M059J (cell line): ENCODE data around the gene GDPD5. TPM values are rescaled to one million over a fixed set of nuclear protein-coding genes. Genes with fewer than 3 reads are reported as not detected.

Source experiments
- DNase-seq: peaks from one replicate; pipeline ENCODE4 v3.0.0-alpha.2; 2012; ENCODE audit warnings: low read depth
- total RNA-seq: library from RNA; depleted of rRNA; stranded (reverse); fragments of >200 nt; shearing (Covaris generic); gene quantifications from 2 replicates; pipeline ENCODE4 v1.2.3, GENCODE V29; 2014

Gene GDPD5
- total RNA-seq, 1 experiment from 2014 or later: 13.8 TPM

DNA sequence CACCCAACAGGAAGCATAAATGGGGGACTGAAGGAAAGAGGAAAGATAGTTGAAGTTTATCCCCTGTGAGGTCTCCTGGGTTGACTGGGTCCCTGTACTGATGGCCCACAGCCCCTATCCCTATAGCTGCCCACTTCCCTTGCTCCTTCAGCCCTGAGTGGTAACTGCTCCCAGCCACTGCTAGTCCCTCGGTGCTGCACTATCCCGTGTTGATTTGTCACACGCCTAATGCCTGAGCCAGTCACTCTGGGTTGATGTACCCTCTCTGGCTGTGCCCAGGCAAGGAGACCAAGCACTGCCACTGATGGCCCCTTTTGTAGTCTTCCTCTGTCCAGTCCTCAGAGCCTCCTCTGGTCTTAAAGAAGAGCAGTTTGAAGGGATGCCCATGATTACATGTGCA is 9.6 kb downstream of the GDPD5 start:
- no peak for DNase-seq

- DNase-seq: no peak
Observed at GRCh38 chr11:75514596-75514995, 11.1 kb downstream of the GDPD5 start.

GRCh38 chr11:75513250-75513649 is 12.5 kb downstream of the GDPD5 start:
- DNase-seq: peak; percentile 22

DNA sequence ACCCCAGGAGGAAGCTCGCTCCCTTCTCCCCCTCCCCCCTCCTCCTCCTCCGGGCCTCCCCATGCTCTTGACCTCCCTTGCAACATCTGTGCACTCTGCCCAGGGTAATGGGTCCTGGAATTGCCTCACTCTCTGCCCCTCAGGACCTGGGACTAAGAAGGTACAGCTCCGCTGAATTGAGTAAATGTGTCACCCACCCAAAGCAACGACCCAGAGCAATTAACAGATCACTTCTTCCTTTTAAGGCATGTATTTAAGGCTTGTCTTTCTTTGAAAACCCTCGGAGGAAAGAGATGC is 15.1 kb downstream of the GDPD5 start:
- no peak for DNase-seq

GRCh38 chr11:75510004-75510722 is 15.6 kb downstream of the GDPD5 start:
- DNase-seq: peak; percentile 28

DNA sequence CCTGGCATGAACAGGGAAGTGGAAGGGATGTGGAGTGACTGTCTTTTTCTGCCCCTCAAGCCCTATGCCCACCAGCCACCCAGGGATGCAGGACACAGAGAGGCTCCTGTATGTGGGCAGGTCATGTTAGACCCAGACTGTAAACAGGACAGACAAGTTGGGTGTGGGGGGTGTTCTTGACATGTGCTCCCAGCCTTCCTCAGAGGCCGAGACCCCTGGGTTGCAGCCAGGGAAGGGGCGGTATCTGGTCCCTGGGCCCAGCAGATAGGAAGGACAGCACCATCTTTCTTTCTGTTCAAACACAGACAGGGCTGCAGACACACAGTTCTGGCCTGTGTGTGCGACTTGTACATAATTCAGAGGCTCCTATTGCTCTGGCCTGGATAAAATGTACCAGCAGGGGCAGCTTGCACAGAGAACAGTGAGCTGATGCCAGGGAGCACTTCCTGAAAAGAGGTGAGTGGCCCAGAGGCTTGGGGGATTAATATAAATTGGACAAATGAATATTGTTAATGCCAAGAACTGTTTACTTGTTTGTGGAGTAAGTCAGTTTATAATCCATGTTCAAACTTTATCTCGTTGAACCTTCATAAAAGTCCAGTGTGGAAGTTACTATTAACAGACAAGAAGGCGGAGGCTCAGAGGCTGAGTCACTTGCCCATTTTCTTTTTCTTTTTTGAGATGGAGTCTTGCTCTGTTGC is 16.6 kb downstream of the GDPD5 start:
- no peak for DNase-seq

GRCh38 chr11:75508051-75508561 is 17.6 kb downstream of the GDPD5 start:
- no peak for DNase-seq

DNA sequence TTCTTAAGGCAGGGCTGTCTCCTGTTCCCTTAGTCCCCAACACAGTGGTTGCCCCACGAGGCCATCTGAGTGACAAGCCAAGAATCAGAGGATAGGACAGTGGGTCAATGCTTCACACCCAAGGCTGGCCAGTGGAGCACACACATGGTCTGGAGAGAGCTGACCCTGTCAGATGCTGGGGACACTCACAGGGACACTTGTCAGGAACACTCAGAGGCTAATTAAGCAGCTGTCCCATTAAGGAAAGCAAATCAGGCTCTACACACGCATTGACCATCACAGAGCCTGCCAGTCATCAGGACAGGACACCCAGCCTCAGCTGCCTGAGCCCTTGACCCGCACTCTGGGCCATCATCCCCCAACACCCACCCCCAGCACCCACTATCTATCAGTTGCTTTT is 18.2 kb downstream of the GDPD5 start:
- DNase-seq: no peak

- DNase-seq: no peak
Observed at GRCh38 chr11:75506827-75507226, 18.9 kb downstream of the GDPD5 start.

DNA sequence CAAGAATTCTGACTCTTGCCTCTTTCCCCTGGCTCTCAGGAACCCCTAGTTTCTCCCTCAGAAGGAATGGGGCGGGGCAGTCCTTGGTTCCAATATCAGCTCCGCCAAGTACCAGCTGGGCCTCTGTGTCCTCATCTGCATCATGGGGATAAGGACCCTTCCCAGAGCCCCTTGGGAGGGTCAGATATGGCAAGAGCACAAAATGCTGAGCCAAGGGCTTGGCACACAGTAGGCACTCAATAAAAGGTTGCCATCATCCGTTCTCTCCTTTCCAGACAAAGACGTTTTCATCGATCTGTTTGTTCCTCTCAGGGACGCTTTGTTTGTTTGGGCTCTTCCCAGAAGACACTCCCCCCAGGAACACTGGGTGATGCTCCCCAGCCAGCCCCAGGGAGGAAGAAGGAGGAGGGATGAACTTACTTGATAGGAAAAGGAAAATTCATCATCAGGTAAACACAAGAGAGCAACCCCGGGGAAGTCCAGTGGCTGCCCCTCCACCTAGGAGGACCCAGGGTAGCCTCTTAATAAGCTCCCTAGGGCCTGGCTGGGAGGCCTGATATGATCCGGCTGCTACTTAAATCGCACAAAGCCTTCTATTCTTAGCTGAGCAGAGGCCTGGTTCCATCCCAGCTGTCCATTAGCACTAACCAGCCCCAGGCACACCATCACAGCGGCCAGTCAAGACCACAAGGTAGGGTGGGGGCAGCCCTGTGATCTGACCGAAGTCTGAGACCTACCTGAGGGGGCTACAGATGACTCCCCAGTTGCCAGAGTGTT is 19.6 kb downstream of the GDPD5 start:
- no peak for DNase-seq

DNA sequence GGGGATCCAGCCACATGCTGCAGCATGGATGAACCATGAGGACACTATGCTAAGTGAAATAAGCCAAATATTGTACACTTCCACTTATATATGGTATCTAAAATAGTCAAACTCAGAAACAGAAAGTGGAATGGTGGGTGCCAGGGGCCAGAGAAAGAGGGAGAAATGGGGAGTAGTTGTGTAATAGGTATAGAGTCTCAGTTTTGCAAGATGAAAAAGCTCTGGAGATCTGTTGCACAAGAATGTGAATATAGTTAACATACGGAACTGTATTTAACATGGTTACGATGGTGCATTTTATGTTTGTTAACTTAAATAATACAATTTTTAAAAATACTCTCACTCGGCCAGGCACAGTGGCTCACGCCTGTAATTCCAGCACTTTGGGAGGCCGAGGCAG is 21.2 kb downstream of the GDPD5 start:
- no peak for DNase-seq

- no peak for DNase-seq
Observed at GRCh38 chr11:75503531-75504099, 22.1 kb downstream of the GDPD5 start.

- no peak for DNase-seq
Observed at GRCh38 chr11:75502138-75502537, 23.6 kb downstream of the GDPD5 start.

DNA sequence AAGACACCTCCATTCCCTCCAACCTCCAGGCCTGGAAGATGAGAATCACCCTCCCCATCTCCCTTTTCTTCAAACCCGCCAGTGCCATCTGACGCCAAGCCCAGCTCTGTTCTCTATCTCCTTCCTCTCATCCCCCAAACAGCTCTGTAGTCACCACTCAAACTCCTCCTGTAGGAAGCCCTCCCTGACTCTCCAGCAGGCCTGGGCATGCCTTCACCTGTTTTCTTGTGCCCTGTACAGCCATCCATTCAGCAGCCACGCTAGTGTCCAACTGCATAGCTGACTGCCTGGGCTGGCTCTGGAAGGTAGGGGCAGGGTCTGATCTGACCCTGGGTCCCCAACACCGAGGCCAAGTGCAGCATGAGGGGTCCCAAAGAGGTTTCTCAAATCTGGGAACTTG is 25.0 kb downstream of the GDPD5 start:
- no peak for DNase-seq

GRCh38 chr11:75499423-75500190 is 26.1 kb downstream of the GDPD5 start:
- peak; percentile 96 for DNase-seq

DNA sequence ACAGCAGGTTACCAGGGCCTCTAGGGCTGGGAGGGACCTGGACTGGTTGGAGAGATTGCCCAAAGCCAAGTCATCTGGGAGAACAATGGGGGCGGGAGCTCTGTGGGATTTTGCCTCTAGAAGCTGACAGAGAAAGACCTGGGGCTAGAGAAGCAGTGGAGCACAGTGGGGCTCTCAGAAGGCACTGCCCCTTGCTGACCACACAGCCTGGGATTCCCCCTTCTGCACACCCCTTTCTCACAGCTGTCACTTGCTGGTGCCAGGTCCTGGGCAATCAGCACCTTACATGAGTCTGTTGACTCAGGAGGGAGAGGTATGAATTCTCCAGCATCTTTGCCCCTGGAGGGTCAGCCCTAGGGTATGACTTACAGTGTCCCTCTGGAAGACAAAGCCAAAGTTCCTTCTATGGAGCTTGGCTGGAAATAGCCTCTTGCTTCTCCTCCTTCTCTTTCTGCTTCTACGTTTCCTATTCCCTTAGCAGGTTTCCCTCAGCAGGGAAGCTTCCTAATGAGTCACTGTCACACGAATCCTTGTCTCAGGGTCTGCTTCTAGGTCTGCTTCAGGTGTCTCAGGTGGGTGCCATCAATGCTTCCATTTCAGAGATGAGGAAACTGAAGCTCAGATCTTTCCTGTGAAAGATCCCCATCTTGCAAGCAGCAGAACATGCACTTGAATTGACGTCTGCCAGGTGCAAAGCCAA is 27.0 kb downstream of the GDPD5 start:
- peak; percentile 56 for DNase-seq

- no peak for DNase-seq
Observed at GRCh38 chr11:75497788-75498409, 27.8 kb downstream of the GDPD5 start.

- peak; percentile 21 for DNase-seq
Observed at GRCh38 chr11:75496305-75496752, 29.4 kb downstream of the GDPD5 start.

GRCh38 chr11:75495749-75496304 is 29.9 kb downstream of the GDPD5 start:
- DNase-seq: no peak

DNA sequence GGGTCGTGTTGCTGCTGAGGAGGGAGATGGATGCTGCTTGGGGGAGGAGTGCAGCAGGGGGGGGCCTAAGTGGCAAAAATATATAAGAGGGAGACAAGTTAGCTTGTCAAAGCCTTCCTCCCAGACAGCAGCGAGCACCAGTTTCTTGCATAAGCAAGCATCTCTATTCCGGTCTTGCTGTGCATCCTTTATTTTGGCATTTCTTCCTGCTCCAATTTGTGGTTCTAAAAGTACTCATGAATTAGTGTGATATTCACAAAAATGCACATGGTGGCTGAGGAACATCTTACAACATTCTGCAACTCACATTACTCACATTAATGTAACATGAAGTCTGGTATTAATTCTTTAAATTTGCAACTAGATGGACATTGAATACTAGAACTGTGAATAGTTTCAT is 32.1 kb downstream of the GDPD5 start:
- no peak for DNase-seq
